K562 (cell line): Measurements from ENCODE around the gene KLRC3. TPM values are rescaled to one million over a fixed set of nuclear protein-coding genes. Genes with fewer than 3 reads are reported as not detected.

ENCODE experiments used
- ARID1B ChIP-seq: fragments of 450-650 bp; IDR thresholded peaks from 2 replicates; pipeline ENCODE4 v1.6.1; 2016; ENCODE audit warnings: antibody characterized with exemption, mild to moderate bottlenecking, inconsistent platforms
- HDAC1 ChIP-seq, 2 experiments: fragments of 450-650 bp; IDR thresholded peaks; 2 replicates each; pipeline ENCODE4 v1.6.1; 2016 to 2017; ENCODE audit warnings: inconsistent platforms in 1 of 2, mild to moderate bottlenecking in 1 of 2, moderate library complexity in 1 of 2
- HMGXB4 ChIP-seq: sonication (generic); formaldehyde crosslinking; IDR thresholded peaks from 2 replicates; pipeline ENCODE4 v1.8.1; 2023; ENCODE audit warnings: mild to moderate bottlenecking, missing genetic modification reagents
- JUN ChIP-seq, 2 experiments: sonication (generic) in 1 of 2; formaldehyde crosslinking in 1 of 2; IDR thresholded peaks; 2 replicates each; pipeline versions ENCODE4 v1.6.1 to v1.8.0; 2012 to 2022; ENCODE audit warnings: borderline replicate concordance in 2 of 2, mild to moderate bottlenecking in 2 of 2, improper control_type of control experiment in 1 of 2, low read depth in 1 of 2, low read length in 1 of 2, missing genetic modification reagents in 1 of 2
- THAP12 ChIP-seq: fragments of 250-450 bp; sonication (Bioruptor Pico); IDR thresholded peaks from 2 replicates; pipeline ENCODE4 v1.9.0; 2021; ENCODE audit warnings: mild to moderate bottlenecking, inconsistent platforms
- ZNF239 ChIP-seq: fragments of 250-450 bp; sonication (Bioruptor Pico); IDR thresholded peaks from 2 replicates; pipeline ENCODE4 v1.4.0; 2020; ENCODE audit warnings: mild to moderate bottlenecking
- ZNF511 ChIP-seq: sonication (generic); formaldehyde crosslinking; IDR thresholded peaks from 2 replicates; pipeline ENCODE4 v1.8.0; 2022; ENCODE audit warnings: mild to moderate bottlenecking, missing genetic modification reagents
- polyA plus RNA-seq, 8 experiments: library from polyadenylated mRNA; depleted of rRNA in 4 of 8; stranded (reverse) in 5 of 8; unstranded in 3 of 8; fragments of >200 nt; fragmentation: Nextera tagmentation in 2 of 8; fragmentation: Illumina TruSeq in 1 of 8; extraction: Ambion mirVana in 2 of 8; extraction: Trizol in 1 of 8; gene quantifications; 2 replicates each; pipeline versions ENCODE4 v1.2.1 to v1.2.3, GENCODE V29; 2011 to 2014; ENCODE audit warnings: inconsistent platforms in 1 of 8, missing spikeins in 1 of 8
- total RNA-seq, 7 experiments: library from RNA; depleted of rRNA in 6 of 7; stranded (reverse); fragments of >200 nt in 6 of 7; fragmentation: Illumina TruSeq in 2 of 7; extraction: Trizol in 2 of 7; gene quantifications; 2 replicates each; pipeline versions ENCODE4 v1.2.1 to v1.2.3, GENCODE V29; 2011 to 2021; ENCODE audit warnings: low replicate concordance in 1 of 7
- TF ChIP-seq, protein P1 (sequence below), 2 experiments: fragments of 450-650 bp in 1 of 2; sonication (generic) in 1 of 2; formaldehyde crosslinking in 1 of 2; IDR thresholded peaks; 2 replicates each; pipeline versions ENCODE4 v1.7.1 to v1.9.0; 2016 to 2022; ENCODE audit warnings: inconsistent platforms in 1 of 2, mild to moderate bottlenecking in 1 of 2, missing genetic modification reagents in 1 of 2

KLRC3 gene
- total and polyA plus RNA-seq, 9 of the 15 experiments (the other 6 are each of a cell fraction or from before 2014, with no cell fraction given), result 0.09 to 0.32 (median 0.18) TPM; not detected in 5

DNA sequence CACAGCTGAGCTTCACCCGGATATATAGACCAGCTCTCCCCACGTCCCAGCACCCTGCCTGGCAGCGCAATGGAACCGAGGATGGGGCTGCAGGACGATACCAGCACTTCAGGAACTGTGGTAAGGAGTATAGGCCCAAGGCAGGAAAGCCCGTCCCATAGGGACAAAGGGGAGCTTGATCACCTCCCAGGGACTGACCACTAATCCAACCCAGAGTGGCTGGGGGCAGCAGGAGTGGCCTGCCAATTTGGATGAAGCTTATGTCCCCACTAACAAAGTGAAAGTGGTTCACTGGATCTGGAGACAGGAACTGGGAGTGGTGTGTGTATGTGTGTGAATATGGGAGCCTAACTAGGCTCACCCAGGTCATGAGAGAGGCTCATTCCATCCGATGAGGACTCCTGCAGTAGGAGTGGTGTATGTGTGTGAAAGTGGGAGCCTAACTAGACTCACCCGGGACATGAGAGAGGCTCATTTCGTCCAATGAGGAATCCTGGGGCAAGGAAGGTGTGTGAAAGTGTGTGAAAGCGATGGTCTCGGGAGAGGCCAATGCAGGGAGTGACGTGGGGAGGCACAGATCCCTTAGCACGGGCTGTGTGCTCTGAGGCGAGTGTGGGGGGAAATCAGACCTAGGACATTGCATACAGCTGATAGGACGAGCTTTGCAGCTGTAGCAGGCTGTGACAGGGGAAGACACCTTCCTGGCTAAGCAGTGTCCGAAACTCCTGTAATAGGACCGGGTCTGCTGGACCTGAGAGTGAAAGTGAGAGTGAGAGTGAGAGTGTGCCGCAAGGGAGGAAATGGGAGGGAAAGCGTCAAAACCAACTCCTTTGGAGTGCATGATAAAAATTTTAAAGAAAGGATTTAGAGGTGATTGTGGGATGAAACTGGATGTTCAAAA lies 56.2 kb downstream of the KLRC3 start (continued):
- TF ChIP-seq, protein P1, sequence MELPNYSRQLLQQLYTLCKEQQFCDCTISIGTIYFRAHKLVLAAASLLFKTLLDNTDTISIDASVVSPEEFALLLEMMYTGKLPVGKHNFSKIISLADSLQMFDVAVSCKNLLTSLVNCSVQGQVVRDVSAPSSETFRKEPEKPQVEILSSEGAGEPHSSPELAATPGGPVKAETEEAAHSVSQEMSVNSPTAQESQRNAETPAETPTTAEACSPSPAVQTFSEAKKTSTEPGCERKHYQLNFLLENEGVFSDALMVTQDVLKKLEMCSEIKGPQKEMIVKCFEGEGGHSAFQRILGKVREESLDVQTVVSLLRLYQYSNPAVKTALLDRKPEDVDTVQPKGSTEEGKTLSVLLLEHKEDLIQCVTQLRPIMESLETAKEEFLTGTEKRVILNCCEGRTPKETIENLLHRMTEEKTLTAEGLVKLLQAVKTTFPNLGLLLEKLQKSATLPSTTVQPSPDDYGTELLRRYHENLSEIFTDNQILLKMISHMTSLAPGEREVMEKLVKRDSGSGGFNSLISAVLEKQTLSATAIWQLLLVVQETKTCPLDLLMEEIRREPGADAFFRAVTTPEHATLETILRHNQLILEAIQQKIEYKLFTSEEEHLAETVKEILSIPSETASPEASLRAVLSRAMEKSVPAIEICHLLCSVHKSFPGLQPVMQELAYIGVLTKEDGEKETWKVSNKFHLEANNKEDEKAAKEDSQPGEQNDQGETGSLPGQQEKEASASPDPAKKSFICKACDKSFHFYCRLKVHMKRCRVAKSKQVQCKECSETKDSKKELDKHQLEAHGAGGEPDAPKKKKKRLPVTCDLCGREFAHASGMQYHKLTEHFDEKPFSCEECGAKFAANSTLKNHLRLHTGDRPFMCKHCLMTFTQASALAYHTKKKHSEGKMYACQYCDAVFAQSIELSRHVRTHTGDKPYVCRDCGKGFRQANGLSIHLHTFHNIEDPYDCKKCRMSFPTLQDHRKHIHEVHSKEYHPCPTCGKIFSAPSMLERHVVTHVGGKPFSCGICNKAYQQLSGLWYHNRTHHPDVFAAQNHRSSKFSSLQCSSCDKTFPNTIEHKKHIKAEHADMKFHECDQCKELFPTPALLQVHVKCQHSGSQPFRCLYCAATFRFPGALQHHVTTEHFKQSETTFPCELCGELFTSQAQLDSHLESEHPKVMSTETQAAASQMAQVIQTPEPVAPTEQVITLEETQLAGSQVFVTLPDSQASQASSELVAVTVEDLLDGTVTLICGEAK (IDR thresholded peaks at IDR 0.05), result no peak
- TF ChIP-seq, protein P1 (CRISPR knock-in tag; IDR thresholded peaks at IDR 0.05), result no peak
- no peak for TF ChIP-seq ZNF239 (CRISPR knock-in tag)
- TF ChIP-seq ARID1B, result no peak
- no peak for TF ChIP-seq THAP12 (CRISPR knock-in tag)
- 0 out of 4 replicates have a peak, but pooled peaks of 1 of the 2 experiments have one; percentile 40 for TF ChIP-seq HDAC1 (IDR thresholded peaks at IDR 0.05)
- no peak for TF ChIP-seq HMGXB4 (CRISPR knock-in tag)
- 0 out of 2 replicates have a peak, but pooled peaks have one; percentile 16 for TF ChIP-seq ZNF511 (CRISPR knock-in tag)
- TF ChIP-seq JUN (IDR thresholded peaks at IDR 0.05; ENCODE audit: borderline replicate concordance, low read depth, low read length), result no peak
- no peak for TF ChIP-seq JUN (CRISPR knock-in tag; IDR thresholded peaks at IDR 0.05; ENCODE audit: borderline replicate concordance)
